Right kidney (tissue), 1 donor: Measurements from ENCODE around the gene TPBGL.

Experiments used
- DNase-seq: peaks from one replicate; pipeline ENCODE4 v3.0.0-alpha.2; 2016

TPBGL gene

GRCh38 chr11:75208446-75208845 is 32.1 kb upstream of the TPBGL start:
- no peak for DNase-seq

- no peak for DNase-seq
These were observed 28.2 kb upstream of the TPBGL start for GRCh38 chr11:75212411-75212810.

GRCh38 chr11:75214411-75214821 is 26.2 kb upstream of the TPBGL start:
- DNase-seq: peak; percentile 61

DNA sequence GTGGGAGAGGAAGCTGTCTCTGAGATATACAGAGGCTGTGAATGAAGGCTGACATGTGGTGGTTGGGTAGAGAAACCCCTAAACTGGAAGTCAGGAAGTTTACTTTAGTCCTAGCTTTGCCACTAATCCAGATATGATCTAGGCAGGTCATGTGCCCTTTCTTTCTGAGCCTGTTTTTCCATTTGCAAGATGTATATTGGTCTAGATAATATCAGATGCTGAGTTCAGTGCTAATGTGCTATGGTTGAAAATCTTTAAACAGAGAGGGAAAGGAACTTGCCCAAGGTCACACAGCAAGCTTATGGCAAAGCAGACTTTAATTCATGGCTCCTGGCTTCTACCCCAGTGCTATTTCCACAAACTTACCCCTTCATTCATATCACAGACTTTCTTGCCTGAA is 25.7 kb upstream of the TPBGL start:
- no peak for DNase-seq

DNA sequence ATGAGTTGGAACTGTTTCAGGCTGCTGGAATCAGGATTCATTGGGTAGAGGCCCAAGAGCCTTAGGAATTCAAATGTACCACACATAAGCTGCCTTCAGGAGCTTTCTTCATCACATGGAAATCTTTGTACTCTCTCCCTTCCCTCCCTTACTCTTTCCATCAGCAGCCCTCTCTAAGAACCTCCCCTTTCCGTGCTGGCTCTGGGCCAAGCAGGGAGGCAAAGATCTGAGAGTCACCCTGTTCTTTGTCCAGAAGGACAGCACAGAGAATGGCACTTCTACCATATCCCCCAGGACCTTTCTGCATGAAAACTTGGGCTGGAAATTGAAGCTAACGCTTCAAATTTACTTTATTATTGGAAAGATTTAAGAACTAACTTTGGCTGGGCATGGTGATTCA is 20.7 kb upstream of the TPBGL start:
- no peak for DNase-seq

GRCh38 chr11:75223954-75224643 is 16.5 kb upstream of the TPBGL start:
- no peak for DNase-seq

- DNase-seq: no peak
These were observed 14.8 kb upstream of the TPBGL start for GRCh38 chr11:75225794-75226193.

GRCh38 chr11:75229466-75229865 is 11.1 kb upstream of the TPBGL start:
- DNase-seq: no peak

DNA sequence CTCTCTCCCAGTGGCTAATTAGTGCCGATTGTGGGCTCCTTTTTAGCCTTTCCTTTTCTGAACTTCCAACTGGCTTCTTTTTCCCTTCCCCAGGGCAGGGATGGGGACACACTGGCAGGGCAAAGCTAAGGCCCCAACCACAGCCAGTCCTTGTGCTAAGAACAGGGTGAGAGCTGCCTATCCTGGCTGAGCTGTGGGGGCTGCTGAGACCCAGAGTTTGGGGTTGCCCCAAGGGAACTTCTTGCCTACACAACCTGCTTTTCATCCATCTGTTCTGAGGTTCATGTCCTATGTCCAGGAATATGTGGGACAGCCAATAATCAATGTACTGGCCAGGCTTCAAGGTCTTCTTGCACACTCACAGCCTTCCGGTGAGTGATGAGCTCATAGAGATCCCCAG is 10.0 kb upstream of the TPBGL start:
- DNase-seq: no peak

DNA sequence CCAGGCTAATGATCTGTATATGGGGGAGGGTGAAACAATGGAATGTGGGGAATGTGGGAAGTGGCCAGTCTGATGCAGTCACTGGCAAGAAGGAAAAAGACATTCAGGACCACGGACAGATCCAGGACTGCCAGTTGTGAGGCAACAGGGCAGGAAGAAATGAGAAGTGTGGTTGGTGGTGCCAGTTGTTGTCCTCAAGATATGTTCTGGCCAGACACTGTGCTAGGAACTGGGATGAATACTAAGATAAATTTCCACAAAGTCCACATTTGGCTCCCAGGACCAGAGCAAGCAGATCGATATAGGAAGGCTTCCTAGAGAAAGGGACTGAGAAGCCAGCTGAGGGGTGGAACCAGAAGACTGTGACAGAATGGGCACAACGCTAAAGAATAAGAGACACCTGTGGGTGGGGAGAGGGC is 6.8 kb upstream of the TPBGL start:
- peak; percentile 41 for DNase-seq

DNA sequence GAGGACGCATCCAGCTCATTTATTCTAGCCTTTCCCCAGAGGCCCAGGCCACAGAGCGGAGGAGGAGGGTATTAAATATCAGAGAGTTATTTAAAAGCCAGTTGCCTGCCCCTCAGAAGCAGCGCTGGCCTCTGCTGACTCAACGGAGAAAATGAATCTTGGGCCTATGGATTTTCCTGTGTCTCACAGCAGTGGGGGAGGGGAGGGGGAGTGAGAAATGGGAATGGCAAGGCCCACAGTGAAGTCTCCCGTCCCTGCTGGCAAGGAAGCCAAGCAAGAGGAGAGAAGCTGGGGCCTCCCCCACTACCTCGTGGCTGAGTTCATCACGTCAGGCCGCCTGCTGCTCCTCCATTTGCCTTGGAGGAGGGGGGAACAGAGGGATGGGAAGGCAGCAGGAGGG is 4.5 kb upstream of the TPBGL start:
- no peak for DNase-seq

- no peak for DNase-seq
These were observed 3.5 kb upstream of the TPBGL start for GRCh38 chr11:75237050-75237449.

GRCh38 chr11:75238595-75239440 is 1.8 kb upstream of the TPBGL start:
- no peak for DNase-seq

GRCh38 chr11:75239531-75240290 is 863 bp upstream of the TPBGL start:
- no peak for DNase-seq

DNA sequence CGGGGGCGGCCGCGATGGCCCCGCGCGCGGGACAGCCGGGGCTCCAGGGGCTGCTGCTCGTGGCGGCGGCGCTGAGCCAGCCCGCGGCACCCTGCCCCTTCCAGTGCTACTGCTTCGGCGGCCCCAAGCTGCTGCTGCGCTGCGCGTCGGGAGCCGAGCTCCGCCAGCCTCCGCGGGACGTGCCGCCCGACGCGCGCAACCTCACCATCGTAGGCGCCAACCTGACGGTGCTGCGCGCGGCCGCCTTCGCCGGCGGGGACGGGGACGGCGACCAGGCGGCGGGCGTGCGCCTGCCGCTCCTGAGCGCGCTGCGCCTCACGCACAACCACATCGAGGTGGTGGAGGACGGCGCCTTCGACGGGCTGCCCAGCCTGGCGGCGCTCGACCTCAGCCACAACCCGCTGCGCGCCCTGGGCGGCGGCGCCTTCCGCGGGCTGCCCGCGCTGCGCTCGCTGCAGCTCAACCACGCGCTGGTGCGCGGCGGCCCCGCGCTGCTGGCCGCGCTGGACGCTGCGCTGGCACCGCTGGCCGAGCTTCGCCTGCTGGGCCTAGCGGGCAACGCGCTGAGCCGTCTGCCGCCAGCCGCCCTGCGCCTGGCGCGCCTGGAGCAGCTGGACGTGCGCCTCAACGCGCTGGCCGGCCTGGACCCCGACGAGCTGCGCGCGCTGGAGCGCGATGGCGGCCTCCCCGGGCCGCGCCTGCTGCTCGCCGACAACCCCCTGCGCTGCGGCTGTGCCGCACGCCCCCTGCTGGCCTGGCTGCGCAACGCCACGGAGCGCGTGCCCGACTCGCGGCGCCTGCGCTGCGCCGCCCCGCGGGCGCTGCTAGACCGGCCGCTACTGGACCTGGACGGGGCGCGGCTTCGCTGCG is 697 bp downstream of the TPBGL start:
- DNase-seq: peak; percentile 92

GRCh38 chr11:75241906-75242644 is 1.5 kb downstream of the TPBGL start:
- no peak for DNase-seq

DNA sequence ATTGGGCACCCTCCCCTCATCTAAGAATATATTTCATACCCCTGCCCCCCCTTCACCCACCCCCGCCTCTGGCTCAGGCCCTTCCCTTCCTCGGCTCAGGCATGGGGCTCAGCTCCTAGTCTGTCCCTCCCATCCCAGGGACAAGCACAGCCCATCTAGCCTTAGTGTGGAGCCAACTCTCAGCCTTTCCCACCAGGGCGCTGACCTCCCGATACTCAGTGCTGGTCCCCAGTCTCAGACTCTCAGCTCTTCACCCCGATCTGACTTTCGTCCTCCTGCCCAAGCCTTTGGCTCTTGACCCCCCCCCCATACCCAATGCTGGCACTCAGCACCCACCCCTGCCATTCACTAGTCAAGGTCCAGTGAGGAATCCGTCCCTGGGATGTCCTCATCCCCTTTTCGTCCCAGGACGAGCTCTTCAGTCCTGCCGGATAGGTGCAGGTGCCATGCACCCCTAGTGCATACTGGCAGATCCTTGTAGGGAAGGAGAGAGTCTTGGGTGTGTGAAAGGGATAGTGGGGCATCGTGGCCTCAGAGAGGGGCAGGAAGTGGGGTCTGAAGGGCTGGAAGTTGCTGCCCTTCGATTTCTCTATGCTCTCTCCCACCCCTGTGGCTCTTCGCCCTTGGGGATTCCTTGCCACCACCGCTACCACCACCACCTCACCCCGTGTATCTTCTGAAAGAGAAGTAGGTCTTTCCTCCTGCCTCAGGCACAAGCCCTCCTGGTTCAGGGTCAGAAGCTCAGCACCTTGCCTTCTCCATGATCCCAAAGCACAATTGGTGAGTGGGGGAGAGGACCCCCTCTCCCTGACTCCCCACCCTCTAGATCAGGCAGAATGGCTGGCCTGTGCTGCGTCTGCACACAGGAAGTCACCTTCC is 2.4 kb downstream of the TPBGL start:
- DNase-seq: no peak

- DNase-seq: no peak
These were observed 3.7 kb downstream of the TPBGL start for GRCh38 chr11:75244052-75244814.

DNA sequence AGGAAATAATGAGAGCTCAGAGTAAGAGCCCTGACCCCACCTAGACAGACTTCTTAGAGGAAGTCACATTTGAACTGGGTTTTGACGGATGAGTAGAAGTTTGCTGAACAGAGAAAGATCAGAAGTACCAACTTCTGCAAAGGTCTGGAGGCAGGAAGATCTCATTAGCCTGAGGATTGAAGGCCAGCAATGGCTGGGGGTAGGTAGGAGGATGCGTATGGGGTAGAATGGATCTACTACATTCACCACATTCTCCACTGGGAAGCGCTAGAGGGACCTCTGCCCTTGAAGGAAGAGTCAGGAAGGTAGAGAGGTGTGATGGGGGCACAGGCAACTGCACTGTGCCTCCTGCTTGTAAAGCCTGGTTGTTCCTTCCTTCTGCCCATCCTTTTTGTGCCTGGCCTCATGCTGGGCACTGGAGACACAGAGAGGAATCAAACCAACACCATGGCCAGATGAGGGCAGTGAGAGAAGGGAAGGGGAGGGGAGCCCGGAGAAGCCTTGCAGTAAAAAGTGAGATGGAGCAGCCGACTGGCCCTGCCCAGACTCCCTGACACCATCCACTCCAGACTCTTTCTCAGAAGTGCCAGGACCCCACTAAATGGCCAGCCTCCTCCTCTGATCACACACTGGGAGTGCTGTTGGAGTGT is 4.9 kb downstream of the TPBGL start:
- DNase-seq: no peak
